Measurements from ENCODE around the gene PEPD.

The PEPD gene

GRCh38 chr19:33510462-33511194 lies 11.0 kb downstream of the PEPD start:
- no peak for DNase-seq

- no peak for DNase-seq
These were observed 11.8 kb downstream of the PEPD start for GRCh38 chr19:33509774-33510173.

GRCh38 chr19:33508941-33509614 lies 12.5 kb downstream of the PEPD start:
- no peak for DNase-seq

- DNase-seq = no peak
These were observed 13.2 kb downstream of the PEPD start for GRCh38 chr19:33508431-33508830.

GRCh38 chr19:33508009-33508408 lies 13.6 kb downstream of the PEPD start:
- no peak for DNase-seq

GRCh38 chr19:33507021-33507956 lies 14.3 kb downstream of the PEPD start:
- DNase-seq = no peak

GRCh38 chr19:33506498-33506897 lies 15.1 kb downstream of the PEPD start:
- DNase-seq = no peak

GRCh38 chr19:33505823-33506222 lies 15.8 kb downstream of the PEPD start:
- DNase-seq = no peak

- no peak for DNase-seq
These were observed 16.4 kb downstream of the PEPD start for GRCh38 chr19:33505148-33505547.

- DNase-seq = no peak
These were observed 17.5 kb downstream of the PEPD start for GRCh38 chr19:33504058-33504444.

GRCh38 chr19:33503433-33504057 lies 18.0 kb downstream of the PEPD start:
- DNase-seq = no peak

GRCh38 chr19:33503030-33503429 lies 18.6 kb downstream of the PEPD start:
- DNase-seq = no peak

GRCh38 chr19:33502521-33502920 lies 19.1 kb downstream of the PEPD start:
- DNase-seq = no peak

- DNase-seq = no peak
These were observed 19.8 kb downstream of the PEPD start for GRCh38 chr19:33501693-33502356.

- DNase-seq = no peak
These were observed 20.6 kb downstream of the PEPD start for GRCh38 chr19:33500991-33501390.

- DNase-seq = no peak
These were observed 21.0 kb downstream of the PEPD start for GRCh38 chr19:33500586-33500985.

- DNase-seq = no peak
These were observed 21.7 kb downstream of the PEPD start for GRCh38 chr19:33499671-33500506.

GRCh38 chr19:33499248-33499647 lies 22.3 kb downstream of the PEPD start:
- DNase-seq = no peak

- no peak for DNase-seq
These were observed 23.1 kb downstream of the PEPD start for GRCh38 chr19:33498391-33499000.

GRCh38 chr19:33497778-33498175 lies 23.8 kb downstream of the PEPD start:
- no peak for DNase-seq

GRCh38 chr19:33497131-33497777 lies 24.3 kb downstream of the PEPD start:
- no peak for DNase-seq

Measured in NCI-H510A (cell line).